Esophagus muscularis mucosa (tissue), 4 donors: ENCODE results near the gene ELF2.

Experiments used
- CTCF ChIP-seq, 3 experiments: fragments of 200-600 bp in 2 of 3; fragments of 450-650 bp in 1 of 3; sonication (generic) in 2 of 3; IDR thresholded peaks; one replicate each; pipeline ENCODE4 v1.5.1; 2017 to 2019; ENCODE audit warnings: antibody characterized with exemption in 3 of 3, mild to moderate bottlenecking in 2 of 3, moderate library complexity in 1 of 3
- EP300 ChIP-seq: sonication (generic); formaldehyde crosslinking; IDR thresholded peaks from one replicate; pipeline ENCODE4 v1.6.1; 2017; ENCODE audit warnings: antibody characterized with exemption
- POLR2A ChIP-seq: fragments of 450-650 bp; IDR thresholded peaks from one replicate; pipeline ENCODE4 v1.6.1; 2017; ENCODE audit warnings: antibody characterized with exemption, moderate library complexity, mild to moderate bottlenecking, low read depth
- POLR2AphosphoS5 ChIP-seq, 2 donors: sonication (generic); formaldehyde crosslinking; IDR thresholded peaks; one replicate each; pipeline ENCODE4 v1.6.1; 2017; ENCODE audit warnings: antibody characterized with exemption in 2 of 2

GRCh38 chr4:139024686-139025085 lies 152.3 kb downstream of the ELF2 start:
- TF ChIP-seq CTCF (IDR thresholded peaks at IDR 0.05) (no peak), EP300 (no peak), POLR2AphosphoS5 (IDR thresholded peaks at IDR 0.05) (no peak), POLR2A (no peak)
